Measurements from ENCODE around the gene CLEC3A.

DNA sequence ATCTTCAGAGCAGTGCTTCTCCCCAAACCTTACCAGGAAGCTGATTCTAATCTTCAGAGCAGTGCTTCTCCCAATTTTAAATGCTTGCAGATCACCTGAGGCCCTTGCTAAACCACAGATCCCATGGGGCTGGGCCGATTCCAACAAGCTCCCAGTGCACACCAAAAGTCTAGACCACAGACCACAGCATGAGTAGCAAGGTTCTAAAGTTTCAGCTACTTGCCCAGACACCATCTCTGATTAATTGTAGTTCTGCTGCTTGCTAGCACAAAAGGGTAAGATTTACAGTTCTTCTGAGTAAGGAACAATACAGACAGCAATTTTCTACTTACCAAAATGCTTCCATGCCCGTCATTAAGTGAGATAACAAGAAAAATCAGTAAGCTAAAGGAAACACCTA is 12.2 kb downstream of the CLEC3A start:
- TF ChIP-seq, protein P1, sequence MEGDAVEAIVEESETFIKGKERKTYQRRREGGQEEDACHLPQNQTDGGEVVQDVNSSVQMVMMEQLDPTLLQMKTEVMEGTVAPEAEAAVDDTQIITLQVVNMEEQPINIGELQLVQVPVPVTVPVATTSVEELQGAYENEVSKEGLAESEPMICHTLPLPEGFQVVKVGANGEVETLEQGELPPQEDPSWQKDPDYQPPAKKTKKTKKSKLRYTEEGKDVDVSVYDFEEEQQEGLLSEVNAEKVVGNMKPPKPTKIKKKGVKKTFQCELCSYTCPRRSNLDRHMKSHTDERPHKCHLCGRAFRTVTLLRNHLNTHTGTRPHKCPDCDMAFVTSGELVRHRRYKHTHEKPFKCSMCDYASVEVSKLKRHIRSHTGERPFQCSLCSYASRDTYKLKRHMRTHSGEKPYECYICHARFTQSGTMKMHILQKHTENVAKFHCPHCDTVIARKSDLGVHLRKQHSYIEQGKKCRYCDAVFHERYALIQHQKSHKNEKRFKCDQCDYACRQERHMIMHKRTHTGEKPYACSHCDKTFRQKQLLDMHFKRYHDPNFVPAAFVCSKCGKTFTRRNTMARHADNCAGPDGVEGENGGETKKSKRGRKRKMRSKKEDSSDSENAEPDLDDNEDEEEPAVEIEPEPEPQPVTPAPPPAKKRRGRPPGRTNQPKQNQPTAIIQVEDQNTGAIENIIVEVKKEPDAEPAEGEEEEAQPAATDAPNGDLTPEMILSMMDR (IDR thresholded peaks at IDR 0.05; ENCODE audit: extremely low read depth in 1 of 2, insufficient read depth in 1 of 2, low read depth in 1 of 2, low read length in 2 of 2): no peak
- TF ChIP-seq POLR2AphosphoS5 (IDR thresholded peaks at IDR 0.05; ENCODE audit: insufficient read depth, low read depth, low read length): no peak
- TF ChIP-seq, protein P2, sequence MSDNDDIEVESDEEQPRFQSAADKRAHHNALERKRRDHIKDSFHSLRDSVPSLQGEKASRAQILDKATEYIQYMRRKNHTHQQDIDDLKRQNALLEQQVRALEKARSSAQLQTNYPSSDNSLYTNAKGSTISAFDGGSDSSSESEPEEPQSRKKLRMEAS (IDR thresholded peaks at IDR 0.05; ENCODE audit: insufficient read depth, insufficient read length): no peak
- no peak for TF ChIP-seq POLR2A (IDR thresholded peaks at IDR 0.05; ENCODE audit: low read depth, low read length)
- no peak for TF ChIP-seq EZH2 (IDR thresholded peaks at IDR 0.05; ENCODE audit: borderline replicate concordance, low read depth, low read length, severe bottlenecking)
- TF ChIP-seq JUN (IDR thresholded peaks at IDR 0.05; ENCODE audit: borderline replicate concordance, insufficient read depth, insufficient read length, low read depth): no peak
- TF ChIP-seq FOS (IDR thresholded peaks at IDR 0.05; ENCODE audit: borderline replicate concordance, insufficient read depth, low read length): no peak

Data from endothelial cell of umbilical vein (primary cell).